ENCODE data around the gene WDR33. TPM values are rescaled to one million over a fixed set of nuclear protein-coding genes. Genes with fewer than 3 reads are reported as not detected.
A peak's percentile ranks its signal among the peaks of the same experiment; 100 is the strongest.

Gene WDR33
- total and polyA plus RNA-seq, 9 of the 15 experiments (the other 6 are each of a cell fraction or from before 2014, with no cell fraction given): 24.2 to 57.4 (median 38.4) TPM

GRCh38 chr2:127701651-127702394 lies 109.1 kb downstream of the WDR33 start (continued):
- TF ChIP-seq PHF8 (IDR thresholded peaks at IDR 0.05; ENCODE audit: borderline replicate concordance, low read length) (peak; percentile 32; the same call in 1 of the 2 replicates), ZNF740 (CRISPR knock-in tag; IDR thresholded peaks at IDR 0.05) (0 out of 2 replicates have a peak, but pooled peaks have one; percentile 17), ZNF740 (tag; IDR thresholded peaks at IDR 0.05) (no peak), HNRNPH1 (optimal IDR thresholded peaks at IDR 0.05; ENCODE audit: low read depth, low read length) (no peak), KLF6 (CRISPR knock-in tag; IDR thresholded peaks at IDR 0.05; ENCODE audit: borderline replicate concordance) (no peak), PURB (CRISPR knock-in tag; IDR thresholded peaks at IDR 0.05; ENCODE audit: low read depth) (no peak), POLR2A (conservative IDR thresholded peaks at IDR 0.05) (peak; percentile 56), HNRNPL (IDR thresholded peaks at IDR 0.05; ENCODE audit: low read depth, low read length) (peak; percentile 26; the same call in 1 of the 2 replicates), ZNF592 (IDR thresholded peaks at IDR 0.05) (0 out of 2 replicates have a peak, but pooled peaks have one; percentile 75), SMAD4 (CRISPR knock-in tag; conservative IDR thresholded peaks at IDR 0.05) (peak; percentile 73), GTF2B (IDR thresholded peaks at IDR 0.05; ENCODE audit: extremely low read depth, insufficient read length) (no peak), NR2C2 (CRISPR knock-in tag; IDR thresholded peaks at IDR 0.05) (0 out of 2 replicates have a peak, but pooled peaks have one; percentile 15), NR2C2 (tag; IDR thresholded peaks at IDR 0.05) (no peak), ETS1 (conservative IDR thresholded peaks at IDR 0.05; ENCODE audit: control insufficient read depth, low read depth, low read length) (peak; percentile 61; the same call in 1 of the 2 replicates), RBBP5 (IDR thresholded peaks at IDR 0.05; ENCODE audit: borderline replicate concordance, insufficient read depth, low read length, poor library complexity, severe bottlenecking) (peak; percentile 93), ZBTB43 (CRISPR knock-in tag; IDR thresholded peaks at IDR 0.05) (peak; percentile 87)
